GM23338 (cell line): Measurements from ENCODE around the gene ABCB6. TPM values are rescaled to one million over a fixed set of nuclear protein-coding genes. Genes with fewer than 3 reads are reported as not detected.

Source experiments
- ATAC-seq: fragments of 200-7000 bp; cut with Tn5 transposase; 3 replicates; pipeline ENCODE4 v1.9.1; 2020
- DNase-seq: peaks from one replicate; pipeline ENCODE4 v3.0.0-alpha.2; 2015; ENCODE audit warnings: low spot score
- H2AFZ ChIP-seq: fragments of 200-600 bp; sonication (generic); 2 replicates; pipeline ENCODE4 v1.8.0; 2016; ENCODE audit warnings: antibody characterized with exemption, mild to moderate bottlenecking, moderate library complexity
- H3F3A ChIP-seq: fragments of 200-600 bp; sonication (generic); replicated peaks from 2 replicates; pipeline ENCODE4 v1.8.0; 2017; ENCODE audit warnings: antibody characterized with exemption, mixed run types, low read depth
- H3K27ac ChIP-seq: fragments of 200-600 bp; sonication (generic); 2 replicates; pipeline ENCODE4 v1.6.1; 2016; ENCODE audit warnings: low read depth
- H3K27me3 ChIP-seq: fragments of 200-600 bp; sonication (generic); 2 replicates; pipeline ENCODE4 v1.8.0; 2016; ENCODE audit warnings: mild to moderate bottlenecking, mixed run types, moderate library complexity; ENCODE audit not compliant: insufficient read depth
- H3K36me3 ChIP-seq: fragments of 200-600 bp; sonication (generic); 2 replicates; pipeline ENCODE4 v1.8.0; 2016; ENCODE audit warnings: mild to moderate bottlenecking; ENCODE audit not compliant: insufficient read depth
- H3K4me1 ChIP-seq: fragments of 200-600 bp; sonication (generic); 2 replicates; pipeline ENCODE4 v1.8.0; 2016; ENCODE audit warnings: mild to moderate bottlenecking, moderate library complexity; ENCODE audit not compliant: insufficient read depth
- H3K4me2 ChIP-seq: fragments of 200-600 bp; sonication (generic); 2 replicates; pipeline ENCODE4 v1.7.1; 2017; ENCODE audit warnings: mixed run types
- H3K4me3 ChIP-seq: fragments of 200-600 bp; sonication (generic); 2 replicates; pipeline ENCODE4 v1.6.1; 2016; ENCODE audit warnings: mixed run types
- H3K79me2 ChIP-seq: fragments of 200-600 bp; sonication (generic); replicated peaks from 2 replicates; pipeline ENCODE4 v1.8.0; 2017; ENCODE audit warnings: mild to moderate bottlenecking; ENCODE audit not compliant: insufficient read depth
- H3K9me2 ChIP-seq: fragments of 200-600 bp; sonication (generic); 2 replicates; pipeline ENCODE4 v1.8.0; 2017; ENCODE audit not compliant: insufficient read depth
- H4K20me1 ChIP-seq: fragments of 200-600 bp; sonication (generic); replicated peaks from 2 replicates; pipeline ENCODE4 v1.8.0; 2017; ENCODE audit warnings: mild to moderate bottlenecking; ENCODE audit not compliant: insufficient read depth
- H3K27ac Mint-ChIP-seq: 2 replicates; pipeline ENCODE4 v1.8.0; 2020; ENCODE audit warnings: inconsistent platforms, mild to moderate bottlenecking, moderate library complexity, mixed read lengths
- H3K27me3 Mint-ChIP-seq: 3 replicates; pipeline ENCODE4 v1.8.0; 2022; ENCODE audit warnings: low read depth, mild to moderate bottlenecking, moderate library complexity, mixed read lengths, inconsistent platforms; ENCODE audit not compliant: insufficient read depth, poor library complexity
- H3K36me3 Mint-ChIP-seq: 3 replicates; pipeline ENCODE4 v1.8.0; 2021; ENCODE audit warnings: low read depth, mild to moderate bottlenecking, inconsistent platforms, moderate library complexity, mixed read lengths
- H3K4me1 Mint-ChIP-seq: 3 replicates; pipeline ENCODE4 v1.8.0; 2020; ENCODE audit warnings: mild to moderate bottlenecking, inconsistent platforms, mixed read lengths
- H3K4me3 Mint-ChIP-seq: 3 replicates; pipeline ENCODE4 v1.8.0; 2021; ENCODE audit warnings: moderate library complexity, mild to moderate bottlenecking, inconsistent platforms, mixed read lengths
- H3K9me3 Mint-ChIP-seq: 3 replicates; pipeline ENCODE4 v1.8.0; 2020; ENCODE audit warnings: moderate library complexity, mild to moderate bottlenecking, inconsistent platforms, mixed read lengths
- CREB1 ChIP-seq: fragments of 250-450 bp; sonication (Bioruptor Pico); IDR thresholded peaks from 2 replicates; pipeline ENCODE4 v1.5.0; 2020; ENCODE audit warnings: low read depth, mild to moderate bottlenecking, moderate library complexity
- EZH2 ChIP-seq: fragments of 200-600 bp; sonication (generic); IDR thresholded peaks from one replicate; pipeline ENCODE4 v1.8.0; 2017; ENCODE audit warnings: antibody characterized with exemption, mild to moderate bottlenecking, low read depth; ENCODE audit not compliant: unreplicated experiment
- EZH2phosphoT487 ChIP-seq: fragments of 200-600 bp; sonication (generic); IDR thresholded peaks from one replicate; pipeline ENCODE4 v1.8.1; 2018; ENCODE audit warnings: antibody characterized with exemption; ENCODE audit not compliant: unreplicated experiment
- JUNB ChIP-seq: IDR thresholded peaks from one replicate; pipeline ENCODE4 v1.6.1; 2016; ENCODE audit warnings: antibody characterized with exemption; ENCODE audit not compliant: unreplicated experiment
- NANOG ChIP-seq: IDR thresholded peaks from 2 replicates; pipeline ENCODE4 v1.6.1; 2016; ENCODE audit warnings: antibody characterized with exemption, borderline replicate concordance
- POLR2AphosphoS5 ChIP-seq: IDR thresholded peaks from 2 replicates; pipeline ENCODE4 v1.6.1; 2016; ENCODE audit warnings: antibody characterized with exemption, low read depth
- STAT1 ChIP-seq: IDR thresholded peaks from one replicate; pipeline ENCODE4 v1.6.1; 2016; ENCODE audit warnings: antibody characterized with exemption; ENCODE audit not compliant: unreplicated experiment
- ZNF114 ChIP-seq: fragments of 250-450 bp; sonication (Bioruptor Pico); IDR thresholded peaks from 2 replicates; pipeline ENCODE4 v1.5.0; 2020; ENCODE audit warnings: mild to moderate bottlenecking, moderate library complexity
- ZNF331 ChIP-seq: fragments of 250-450 bp; sonication (Bioruptor Pico); IDR thresholded peaks from 2 replicates; pipeline ENCODE4 v1.5.0; 2020; ENCODE audit warnings: low read depth, mild to moderate bottlenecking, moderate library complexity
- polyA plus RNA-seq: library from polyadenylated mRNA; unstranded; fragments of >200 nt; fragmentation: Nextera tagmentation; extraction: Ambion mirVana; gene quantifications from 2 replicates; pipeline ENCODE4 v1.2.1, GENCODE V29; 2016
- total RNA-seq: library from RNA; depleted of rRNA; stranded (reverse); fragments of >200 nt; shearing (Covaris generic); gene quantifications from 2 replicates; pipeline ENCODE4 v1.2.3, GENCODE V29; 2014
- TF ChIP-seq, protein P1 (sequence below): fragments of 250-450 bp; sonication (Bioruptor Pico); IDR thresholded peaks from 2 replicates; pipeline ENCODE4 v1.5.0; 2020; ENCODE audit warnings: mild to moderate bottlenecking, moderate library complexity
- TF ChIP-seq, protein P2 (sequence below): IDR thresholded peaks from 2 replicates; pipeline ENCODE4 v1.6.1; 2016; ENCODE audit warnings: antibody characterized with exemption
- TF ChIP-seq, protein P3 (sequence below), 2 experiments: fragments of 200-600 bp in 1 of 2; sonication (generic) in 1 of 2; conservative IDR thresholded peaks; 2 replicates each; pipeline versions ENCODE4 v1.5.1 to v1.6.1; 2016 to 2017; ENCODE audit warnings: antibody characterized with exemption in 2 of 2, low read depth in 2 of 2, mild to moderate bottlenecking in 2 of 2, moderate library complexity in 1 of 2
- TF ChIP-seq, protein P4 (sequence below): IDR thresholded peaks from one replicate; pipeline ENCODE4 v1.6.1; 2018; ENCODE audit warnings: antibody characterized with exemption; ENCODE audit not compliant: unreplicated experiment

Gene ABCB6
- total and polyA plus RNA-seq, 2 experiments from 2014 or later, result 26.2 to 35.1 TPM

DNA sequence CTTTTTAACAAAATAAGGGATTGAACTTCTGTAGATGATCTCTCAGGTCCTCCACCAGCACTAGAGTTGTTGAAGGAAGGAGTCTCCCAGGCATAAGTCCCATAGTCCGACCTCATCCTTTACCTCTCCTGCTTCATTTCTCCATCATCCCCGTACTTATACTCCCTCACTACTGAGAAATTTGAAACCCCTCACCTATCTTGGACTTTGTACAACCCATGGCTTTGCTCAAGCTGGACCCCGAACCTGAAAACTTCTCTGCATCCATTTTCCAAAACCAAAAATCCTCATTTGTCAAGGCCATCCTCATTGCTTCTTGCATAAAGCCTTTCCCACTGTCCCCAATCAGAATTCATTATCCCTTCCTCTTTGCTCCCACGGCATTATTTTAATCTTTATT is 57.7 kb downstream of the ABCB6 start:
- Mint-ChIP-seq H3K4me1 (peaks cover 20% of the 10 kb centered on the region), H3K9me3 (no peaks in the 10 kb centered on the region), H3K27ac (no peak overlapping the region), H3K36me3 (peaks cover 6% of the 10 kb centered on the region; the same call in 2 of the 3 replicates), H3K27me3 (peaks cover 19% of the 10 kb centered on the region), H3K4me3 (peak overlapping the region; percentile 89)
- H3K9me2 ChIP-seq, result no peaks in the 10 kb centered on the region
- peak overlapping the region; percentile 30; the same call in 1 of the 2 replicates for H2AFZ ChIP-seq
- TF ChIP-seq, protein P1, sequence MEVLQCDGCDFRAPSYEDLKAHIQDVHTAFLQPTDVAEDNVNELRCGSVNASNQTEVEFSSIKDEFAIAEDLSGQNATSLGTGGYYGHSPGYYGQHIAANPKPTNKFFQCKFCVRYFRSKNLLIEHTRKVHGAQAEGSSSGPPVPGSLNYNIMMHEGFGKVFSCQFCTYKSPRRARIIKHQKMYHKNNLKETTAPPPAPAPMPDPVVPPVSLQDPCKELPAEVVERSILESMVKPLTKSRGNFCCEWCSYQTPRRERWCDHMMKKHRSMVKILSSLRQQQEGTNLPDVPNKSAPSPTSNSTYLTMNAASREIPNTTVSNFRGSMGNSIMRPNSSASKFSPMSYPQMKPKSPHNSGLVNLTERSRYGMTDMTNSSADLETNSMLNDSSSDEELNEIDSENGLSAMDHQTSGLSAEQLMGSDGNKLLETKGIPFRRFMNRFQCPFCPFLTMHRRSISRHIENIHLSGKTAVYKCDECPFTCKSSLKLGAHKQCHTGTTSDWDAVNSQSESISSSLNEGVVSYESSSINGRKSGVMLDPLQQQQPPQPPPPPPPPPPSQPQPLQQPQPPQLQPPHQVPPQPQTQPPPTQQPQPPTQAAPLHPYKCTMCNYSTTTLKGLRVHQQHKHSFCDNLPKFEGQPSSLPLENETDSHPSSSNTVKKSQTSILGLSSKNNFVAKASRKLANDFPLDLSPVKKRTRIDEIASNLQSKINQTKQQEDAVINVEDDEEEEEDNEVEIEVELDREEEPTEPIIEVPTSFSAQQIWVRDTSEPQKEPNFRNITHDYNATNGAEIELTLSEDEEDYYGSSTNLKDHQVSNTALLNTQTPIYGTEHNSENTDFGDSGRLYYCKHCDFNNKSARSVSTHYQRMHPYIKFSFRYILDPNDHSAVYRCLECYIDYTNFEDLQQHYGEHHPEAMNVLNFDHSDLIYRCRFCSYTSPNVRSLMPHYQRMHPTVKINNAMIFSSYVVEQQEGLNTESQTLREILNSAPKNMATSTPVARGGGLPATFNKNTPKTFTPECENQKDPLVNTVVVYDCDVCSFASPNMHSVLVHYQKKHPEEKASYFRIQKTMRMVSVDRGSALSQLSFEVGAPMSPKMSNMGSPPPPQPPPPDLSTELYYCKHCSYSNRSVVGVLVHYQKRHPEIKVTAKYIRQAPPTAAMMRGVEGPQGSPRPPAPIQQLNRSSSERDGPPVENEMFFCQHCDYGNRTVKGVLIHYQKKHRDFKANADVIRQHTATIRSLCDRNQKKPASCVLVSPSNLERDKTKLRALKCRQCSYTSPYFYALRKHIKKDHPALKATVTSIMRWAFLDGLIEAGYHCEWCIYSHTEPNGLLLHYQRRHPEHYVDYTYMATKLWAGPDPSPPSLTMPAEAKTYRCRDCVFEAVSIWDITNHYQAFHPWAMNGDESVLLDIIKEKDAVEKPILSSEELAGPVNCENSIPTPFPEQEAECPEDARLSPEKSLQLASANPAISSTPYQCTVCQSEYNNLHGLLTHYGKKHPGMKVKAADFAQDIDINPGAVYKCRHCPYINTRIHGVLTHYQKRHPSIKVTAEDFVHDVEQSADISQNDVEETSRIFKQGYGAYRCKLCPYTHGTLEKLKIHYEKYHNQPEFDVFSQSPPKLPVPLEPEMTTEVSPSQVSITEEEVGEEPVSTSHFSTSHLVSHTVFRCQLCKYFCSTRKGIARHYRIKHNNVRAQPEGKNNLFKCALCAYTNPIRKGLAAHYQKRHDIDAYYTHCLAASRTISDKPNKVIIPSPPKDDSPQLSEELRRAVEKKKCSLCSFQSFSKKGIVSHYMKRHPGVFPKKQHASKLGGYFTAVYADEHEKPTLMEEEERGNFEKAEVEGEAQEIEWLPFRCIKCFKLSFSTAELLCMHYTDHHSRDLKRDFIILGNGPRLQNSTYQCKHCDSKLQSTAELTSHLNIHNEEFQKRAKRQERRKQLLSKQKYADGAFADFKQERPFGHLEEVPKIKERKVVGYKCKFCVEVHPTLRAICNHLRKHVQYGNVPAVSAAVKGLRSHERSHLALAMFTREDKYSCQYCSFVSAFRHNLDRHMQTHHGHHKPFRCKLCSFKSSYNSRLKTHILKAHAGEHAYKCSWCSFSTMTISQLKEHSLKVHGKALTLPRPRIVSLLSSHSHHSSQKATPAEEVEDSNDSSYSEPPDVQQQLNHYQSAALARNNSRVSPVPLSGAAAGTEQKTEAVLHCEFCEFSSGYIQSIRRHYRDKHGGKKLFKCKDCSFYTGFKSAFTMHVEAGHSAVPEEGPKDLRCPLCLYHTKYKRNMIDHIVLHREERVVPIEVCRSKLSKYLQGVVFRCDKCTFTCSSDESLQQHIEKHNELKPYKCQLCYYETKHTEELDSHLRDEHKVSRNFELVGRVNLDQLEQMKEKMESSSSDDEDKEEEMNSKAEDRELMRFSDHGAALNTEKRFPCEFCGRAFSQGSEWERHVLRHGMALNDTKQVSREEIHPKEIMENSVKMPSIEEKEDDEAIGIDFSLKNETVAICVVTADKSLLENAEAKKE (CRISPR knock-in tag), result no peak
- TF ChIP-seq ZNF331 (no peak), EZH2 (no peak), ZNF114 (CRISPR knock-in tag) (no peak), JUNB (no peak), POLR2AphosphoS5 (no peak), STAT1 (no peak), EZH2phosphoT487 (no peak), NANOG (no peak), CREB1 (no peak)
- TF ChIP-seq, protein P2, sequence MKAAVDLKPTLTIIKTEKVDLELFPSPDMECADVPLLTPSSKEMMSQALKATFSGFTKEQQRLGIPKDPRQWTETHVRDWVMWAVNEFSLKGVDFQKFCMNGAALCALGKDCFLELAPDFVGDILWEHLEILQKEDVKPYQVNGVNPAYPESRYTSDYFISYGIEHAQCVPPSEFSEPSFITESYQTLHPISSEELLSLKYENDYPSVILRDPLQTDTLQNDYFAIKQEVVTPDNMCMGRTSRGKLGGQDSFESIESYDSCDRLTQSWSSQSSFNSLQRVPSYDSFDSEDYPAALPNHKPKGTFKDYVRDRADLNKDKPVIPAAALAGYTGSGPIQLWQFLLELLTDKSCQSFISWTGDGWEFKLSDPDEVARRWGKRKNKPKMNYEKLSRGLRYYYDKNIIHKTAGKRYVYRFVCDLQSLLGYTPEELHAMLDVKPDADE, result no peak
- TF ChIP-seq, protein P3, sequence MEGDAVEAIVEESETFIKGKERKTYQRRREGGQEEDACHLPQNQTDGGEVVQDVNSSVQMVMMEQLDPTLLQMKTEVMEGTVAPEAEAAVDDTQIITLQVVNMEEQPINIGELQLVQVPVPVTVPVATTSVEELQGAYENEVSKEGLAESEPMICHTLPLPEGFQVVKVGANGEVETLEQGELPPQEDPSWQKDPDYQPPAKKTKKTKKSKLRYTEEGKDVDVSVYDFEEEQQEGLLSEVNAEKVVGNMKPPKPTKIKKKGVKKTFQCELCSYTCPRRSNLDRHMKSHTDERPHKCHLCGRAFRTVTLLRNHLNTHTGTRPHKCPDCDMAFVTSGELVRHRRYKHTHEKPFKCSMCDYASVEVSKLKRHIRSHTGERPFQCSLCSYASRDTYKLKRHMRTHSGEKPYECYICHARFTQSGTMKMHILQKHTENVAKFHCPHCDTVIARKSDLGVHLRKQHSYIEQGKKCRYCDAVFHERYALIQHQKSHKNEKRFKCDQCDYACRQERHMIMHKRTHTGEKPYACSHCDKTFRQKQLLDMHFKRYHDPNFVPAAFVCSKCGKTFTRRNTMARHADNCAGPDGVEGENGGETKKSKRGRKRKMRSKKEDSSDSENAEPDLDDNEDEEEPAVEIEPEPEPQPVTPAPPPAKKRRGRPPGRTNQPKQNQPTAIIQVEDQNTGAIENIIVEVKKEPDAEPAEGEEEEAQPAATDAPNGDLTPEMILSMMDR (conservative IDR thresholded peaks at IDR 0.05; ENCODE audit: low read depth in 2 of 2), result no peak
- TF ChIP-seq, protein P4, sequence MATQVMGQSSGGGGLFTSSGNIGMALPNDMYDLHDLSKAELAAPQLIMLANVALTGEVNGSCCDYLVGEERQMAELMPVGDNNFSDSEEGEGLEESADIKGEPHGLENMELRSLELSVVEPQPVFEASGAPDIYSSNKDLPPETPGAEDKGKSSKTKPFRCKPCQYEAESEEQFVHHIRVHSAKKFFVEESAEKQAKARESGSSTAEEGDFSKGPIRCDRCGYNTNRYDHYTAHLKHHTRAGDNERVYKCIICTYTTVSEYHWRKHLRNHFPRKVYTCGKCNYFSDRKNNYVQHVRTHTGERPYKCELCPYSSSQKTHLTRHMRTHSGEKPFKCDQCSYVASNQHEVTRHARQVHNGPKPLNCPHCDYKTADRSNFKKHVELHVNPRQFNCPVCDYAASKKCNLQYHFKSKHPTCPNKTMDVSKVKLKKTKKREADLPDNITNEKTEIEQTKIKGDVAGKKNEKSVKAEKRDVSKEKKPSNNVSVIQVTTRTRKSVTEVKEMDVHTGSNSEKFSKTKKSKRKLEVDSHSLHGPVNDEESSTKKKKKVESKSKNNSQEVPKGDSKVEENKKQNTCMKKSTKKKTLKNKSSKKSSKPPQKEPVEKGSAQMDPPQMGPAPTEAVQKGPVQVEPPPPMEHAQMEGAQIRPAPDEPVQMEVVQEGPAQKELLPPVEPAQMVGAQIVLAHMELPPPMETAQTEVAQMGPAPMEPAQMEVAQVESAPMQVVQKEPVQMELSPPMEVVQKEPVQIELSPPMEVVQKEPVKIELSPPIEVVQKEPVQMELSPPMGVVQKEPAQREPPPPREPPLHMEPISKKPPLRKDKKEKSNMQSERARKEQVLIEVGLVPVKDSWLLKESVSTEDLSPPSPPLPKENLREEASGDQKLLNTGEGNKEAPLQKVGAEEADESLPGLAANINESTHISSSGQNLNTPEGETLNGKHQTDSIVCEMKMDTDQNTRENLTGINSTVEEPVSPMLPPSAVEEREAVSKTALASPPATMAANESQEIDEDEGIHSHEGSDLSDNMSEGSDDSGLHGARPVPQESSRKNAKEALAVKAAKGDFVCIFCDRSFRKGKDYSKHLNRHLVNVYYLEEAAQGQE, result no peak
- peak; percentile 1; the same call in 1 of the 3 replicates for ATAC-seq
- no peaks in the 10 kb centered on the region for H3K36me3 ChIP-seq
- no peaks in the 10 kb centered on the region; the same call in 1 of the 2 replicates for H4K20me1 ChIP-seq
- peak overlapping the region; percentile 67 for H3K4me3 ChIP-seq
- peaks cover 7% of the 10 kb centered on the region; the same call in 1 of the 2 replicates for H3K79me2 ChIP-seq
- 0 out of 2 replicates have a peak, but pooled peaks cover 3% of the 10 kb centered on the region for H3F3A ChIP-seq
- no peak for DNase-seq
- H3K27me3 ChIP-seq, result no peaks in the 10 kb centered on the region
- H3K4me2 ChIP-seq, result peak overlapping the region; percentile 92
- H3K4me1 ChIP-seq, result peaks cover 4% of the 10 kb centered on the region; the same call in 1 of the 2 replicates
- H3K27ac ChIP-seq, result no peak overlapping the region
